ENCODE results near the gene ACVR1C.

- TF ChIP-seq, protein P1, sequence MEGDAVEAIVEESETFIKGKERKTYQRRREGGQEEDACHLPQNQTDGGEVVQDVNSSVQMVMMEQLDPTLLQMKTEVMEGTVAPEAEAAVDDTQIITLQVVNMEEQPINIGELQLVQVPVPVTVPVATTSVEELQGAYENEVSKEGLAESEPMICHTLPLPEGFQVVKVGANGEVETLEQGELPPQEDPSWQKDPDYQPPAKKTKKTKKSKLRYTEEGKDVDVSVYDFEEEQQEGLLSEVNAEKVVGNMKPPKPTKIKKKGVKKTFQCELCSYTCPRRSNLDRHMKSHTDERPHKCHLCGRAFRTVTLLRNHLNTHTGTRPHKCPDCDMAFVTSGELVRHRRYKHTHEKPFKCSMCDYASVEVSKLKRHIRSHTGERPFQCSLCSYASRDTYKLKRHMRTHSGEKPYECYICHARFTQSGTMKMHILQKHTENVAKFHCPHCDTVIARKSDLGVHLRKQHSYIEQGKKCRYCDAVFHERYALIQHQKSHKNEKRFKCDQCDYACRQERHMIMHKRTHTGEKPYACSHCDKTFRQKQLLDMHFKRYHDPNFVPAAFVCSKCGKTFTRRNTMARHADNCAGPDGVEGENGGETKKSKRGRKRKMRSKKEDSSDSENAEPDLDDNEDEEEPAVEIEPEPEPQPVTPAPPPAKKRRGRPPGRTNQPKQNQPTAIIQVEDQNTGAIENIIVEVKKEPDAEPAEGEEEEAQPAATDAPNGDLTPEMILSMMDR (conservative IDR thresholded peaks at IDR 0.05; ENCODE audit: low read depth, low read length), result no peak
- TF ChIP-seq EZH2phosphoT487 (IDR thresholded peaks at IDR 0.05; ENCODE audit: borderline replicate concordance, low read length), result no peak
Measured at GRCh38 chr2:157526070-157526469, 102.6 kb downstream of the ACVR1C start.
